ENCODE data around the gene SRP54. TPM values are rescaled to one million over a fixed set of nuclear protein-coding genes. Genes with fewer than 3 reads are reported as not detected.

SRP54 gene
- total and polyA plus RNA-seq, 2 of the 13 experiments (the other 11 are each of a cell fraction or from before 2014, with no cell fraction given) = 42.2 to 207 TPM

GRCh38 chr14:35050652-35051051 is 67.9 kb downstream of the SRP54 start (continued):
- TF ChIP-seq, protein P1, sequence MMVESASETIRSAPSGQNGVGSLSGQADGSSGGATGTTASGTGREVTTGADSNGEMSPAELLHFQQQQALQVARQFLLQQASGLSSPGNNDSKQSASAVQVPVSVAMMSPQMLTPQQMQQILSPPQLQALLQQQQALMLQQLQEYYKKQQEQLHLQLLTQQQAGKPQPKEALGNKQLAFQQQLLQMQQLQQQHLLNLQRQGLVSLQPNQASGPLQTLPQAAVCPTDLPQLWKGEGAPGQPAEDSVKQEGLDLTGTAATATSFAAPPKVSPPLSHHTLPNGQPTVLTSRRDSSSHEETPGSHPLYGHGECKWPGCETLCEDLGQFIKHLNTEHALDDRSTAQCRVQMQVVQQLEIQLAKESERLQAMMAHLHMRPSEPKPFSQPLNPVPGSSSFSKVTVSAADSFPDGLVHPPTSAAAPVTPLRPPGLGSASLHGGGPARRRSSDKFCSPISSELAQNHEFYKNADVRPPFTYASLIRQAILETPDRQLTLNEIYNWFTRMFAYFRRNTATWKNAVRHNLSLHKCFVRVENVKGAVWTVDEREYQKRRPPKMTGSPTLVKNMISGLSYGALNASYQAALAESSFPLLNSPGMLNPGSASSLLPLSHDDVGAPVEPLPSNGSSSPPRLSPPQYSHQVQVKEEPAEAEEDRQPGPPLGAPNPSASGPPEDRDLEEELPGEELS (CRISPR knock-in tag; IDR thresholded peaks at IDR 0.05) = peak; percentile 52; the same call in 1 of the 2 replicates
- TF ChIP-seq ZGPAT (CRISPR knock-in tag; IDR thresholded peaks at IDR 0.05) (0 out of 2 replicates have a peak, but pooled peaks have one; percentile 17), FOXK1 (CRISPR knock-in tag; IDR thresholded peaks at IDR 0.05; ENCODE audit: borderline replicate concordance, low read depth) (peak; percentile 54; the same call in 1 of the 2 replicates), EP300 (IDR thresholded peaks at IDR 0.05; ENCODE audit: low read depth in 2 of 2, low read length in 2 of 2) (peak in 1 of 2 experiments; percentile 65; a peak in 1 of 4 replicates), EP300 (CRISPR knock-in tag; IDR thresholded peaks at IDR 0.05; ENCODE audit: borderline replicate concordance) (peak; percentile 56; the same call in 1 of the 2 replicates), HMGXB4 (CRISPR knock-in tag; IDR thresholded peaks at IDR 0.05; ENCODE audit: borderline replicate concordance in 1 of 2, low read depth in 1 of 2) (0 out of 4 replicates have a peak, but pooled peaks of 1 of the 2 experiments have one; percentile 15), ISL2 (CRISPR knock-in tag; IDR thresholded peaks at IDR 0.05) (no peak), MAFF (IDR thresholded peaks at IDR 0.05; ENCODE audit: low read depth, low read length) (peak; percentile 89), HOMEZ (CRISPR knock-in tag; IDR thresholded peaks at IDR 0.05; ENCODE audit: low read depth) (peak; percentile 10; the same call in 1 of the 2 replicates), HNF4A (CRISPR knock-in tag; IDR thresholded peaks at IDR 0.05) (peak; percentile 30; the same call in 1 of the 2 replicates), ZMYM4 (CRISPR knock-in tag; IDR thresholded peaks at IDR 0.05) (0 out of 2 replicates have a peak, but pooled peaks have one; percentile 24), ZNF792 (CRISPR knock-in tag; IDR thresholded peaks at IDR 0.05) (0 out of 2 replicates have a peak, but pooled peaks have one; percentile 33), MIER3 (CRISPR knock-in tag; IDR thresholded peaks at IDR 0.05; ENCODE audit: borderline replicate concordance) (peak; percentile 44; the same call in 1 of the 2 replicates), TEAD3 (CRISPR knock-in tag; optimal IDR thresholded peaks at IDR 0.05; ENCODE audit: borderline replicate concordance) (peak; percentile 5), FOXA3 (CRISPR knock-in tag; IDR thresholded peaks at IDR 0.05) (peak; percentile 75), FOXA1 (IDR thresholded peaks at IDR 0.05) (no peak), FOXA1 (CRISPR knock-in tag; IDR thresholded peaks at IDR 0.05) (peak; percentile 87), TRIM24 (CRISPR knock-in tag; IDR thresholded peaks at IDR 0.05) (no peak), ZNF564 (CRISPR knock-in tag; IDR thresholded peaks at IDR 0.05) (no peak), ZNF331 (CRISPR knock-in tag; IDR thresholded peaks at IDR 0.05) (peak; percentile 34; the same call in 1 of the 2 replicates), ZBTB25 (CRISPR knock-in tag; IDR thresholded peaks at IDR 0.05) (0 out of 2 replicates have a peak, but pooled peaks have one; percentile 49), ZNF317 (CRISPR knock-in tag; IDR thresholded peaks at IDR 0.05) (peak; percentile 97)
